Trophoblast cell (in vitro differentiated cells and primary cell): ENCODE results near the gene PTCD3.

Experiments used
- DNase-seq, 2 donors: peaks; one replicate each; pipeline ENCODE4 v3.0.0-alpha.2; 2016
- H2AFZ ChIP-seq: 2 replicates; pipeline ENCODE4 v1.6.1; 2013; ENCODE audit warnings: low read length, moderate library complexity, mild to moderate bottlenecking; ENCODE audit not compliant: insufficient read depth, poor library complexity
- H2AK5ac ChIP-seq: 2 replicates; pipeline ENCODE4 v1.6.1; 2013; ENCODE audit warnings: mild to moderate bottlenecking, low read length
- H2BK120ac ChIP-seq: 2 replicates; pipeline ENCODE4 v1.6.1; 2013; ENCODE audit warnings: low read length, mild to moderate bottlenecking, moderate library complexity; ENCODE audit not compliant: insufficient read depth, poor library complexity
- H2BK12ac ChIP-seq: 2 replicates; pipeline ENCODE4 v1.6.1; 2013; ENCODE audit warnings: mild to moderate bottlenecking, low read length, moderate library complexity
- H2BK5ac ChIP-seq: 2 replicates; pipeline ENCODE4 v1.6.1; 2013; ENCODE audit warnings: low read length, low read depth, moderate library complexity, mild to moderate bottlenecking; ENCODE audit not compliant: poor library complexity
- H3K14ac ChIP-seq: 2 replicates; pipeline ENCODE4 v1.6.1; 2013; ENCODE audit warnings: mild to moderate bottlenecking, low read length
- H3K18ac ChIP-seq: 2 replicates; pipeline ENCODE4 v1.6.1; 2013; ENCODE audit warnings: mild to moderate bottlenecking, low read length
- H3K23ac ChIP-seq: 2 replicates; pipeline ENCODE4 v1.6.1; 2013; ENCODE audit warnings: low read length
- H3K27ac ChIP-seq: 2 replicates; pipeline ENCODE4 v1.5.1; 2013; ENCODE audit warnings: low read depth, mild to moderate bottlenecking, inconsistent platforms, low read length, moderate library complexity
- H3K27me3 ChIP-seq: 2 replicates; pipeline ENCODE4 v1.6.1; 2013; ENCODE audit warnings: inconsistent platforms, mild to moderate bottlenecking, low read length, moderate library complexity; ENCODE audit not compliant: insufficient read depth
- H3K36me3 ChIP-seq, 2 experiments: 1 replicate in 1 of 2; 2 replicates in 1 of 2; pipeline ENCODE4 v1.6.1; 2013; ENCODE audit warnings: low read length in 2 of 2, mild to moderate bottlenecking in 2 of 2, moderate library complexity in 1 of 2; ENCODE audit not compliant: insufficient read depth in 2 of 2, control insufficient read depth in 1 of 2
- H3K4ac ChIP-seq: 2 replicates; pipeline ENCODE4 v1.6.1; 2013; ENCODE audit warnings: low read depth, mild to moderate bottlenecking, low read length, moderate library complexity
- H3K4me1 ChIP-seq, 2 experiments: 1 replicate in 1 of 2; 2 replicates in 1 of 2; pipeline ENCODE4 v1.6.1; 2013; ENCODE audit warnings: low read length in 2 of 2, mild to moderate bottlenecking in 2 of 2, moderate library complexity in 1 of 2; ENCODE audit not compliant: insufficient read depth in 2 of 2, control insufficient read depth in 1 of 2
- H3K4me2 ChIP-seq: 2 replicates; pipeline ENCODE4 v1.6.1; 2013; ENCODE audit warnings: inconsistent platforms, mild to moderate bottlenecking, low read length, moderate library complexity
- H3K4me3 ChIP-seq: 2 replicates; pipeline ENCODE4 v1.5.1; 2013; ENCODE audit warnings: mild to moderate bottlenecking, low read depth, low read length, inconsistent platforms
- H3K79me1 ChIP-seq: one replicate; pipeline ENCODE4 v1.6.1; 2013; ENCODE audit warnings: low read length
- H3K79me2 ChIP-seq: 2 replicates; pipeline ENCODE4 v1.6.1; 2013; ENCODE audit warnings: low read length, mild to moderate bottlenecking; ENCODE audit not compliant: control insufficient read depth, insufficient read depth, poor library complexity
- H3K9ac ChIP-seq: 2 replicates; pipeline ENCODE4 v1.6.1; 2013; ENCODE audit warnings: mild to moderate bottlenecking, low read length
- H3K9me3 ChIP-seq: 2 replicates; pipeline ENCODE4 v1.6.1; 2013; ENCODE audit warnings: low read depth, mild to moderate bottlenecking, control low read depth, inconsistent platforms, low read length; ENCODE audit not compliant: insufficient read depth
- H4K12ac ChIP-seq: 2 replicates; pipeline ENCODE4 v1.6.1; 2013; ENCODE audit warnings: low read depth, mild to moderate bottlenecking, low read length, moderate library complexity
- H4K8ac ChIP-seq: 2 replicates; pipeline ENCODE4 v1.6.1; 2013; ENCODE audit warnings: low read depth, mild to moderate bottlenecking, low read length, moderate library complexity
- H4K91ac ChIP-seq: one replicate; pipeline ENCODE4 v1.6.1; 2013; ENCODE audit warnings: low read depth, mild to moderate bottlenecking, low read length, moderate library complexity
- WGBS: extraction: QIAGEN DNeasy Blood & Tissue Kit; methylation state at CpG from one replicate; pipeline ENCODE4 v1.1.7; 2013; ENCODE audit warnings: missing lambda C conversion rate; ENCODE audit not compliant: insufficient read length, insufficient coverage; ENCODE audit errors: extremely low coverage; 5-methylcytosine and 5-hydroxymethylcytosine counted together

PTCD3 gene

DNA sequence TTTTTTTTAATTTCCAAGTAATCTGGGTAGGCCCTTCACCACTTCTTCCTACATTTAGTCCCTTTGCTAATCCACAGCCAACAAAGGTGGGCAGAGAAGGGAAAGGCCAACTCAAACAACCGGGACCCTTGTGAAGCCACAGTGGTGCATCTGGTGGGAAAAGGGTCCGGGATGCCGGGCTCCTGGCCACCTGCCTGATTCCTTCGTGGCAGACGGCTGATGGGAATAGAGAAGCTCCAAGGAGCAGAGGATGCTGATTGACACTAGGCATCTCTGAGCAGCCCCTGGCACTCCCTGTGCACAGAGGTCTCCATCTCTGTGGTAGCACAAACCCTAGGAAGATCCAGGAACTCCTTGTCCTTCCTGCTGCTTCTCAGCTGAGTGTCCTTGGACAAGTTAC, 37.4 kb upstream of the PTCD3 start:
- Histone ChIP-seq H3K27me3 (no peaks in the 10 kb centered on the region), H3K4me3 (no peak overlapping the region), H3K4ac (no peak overlapping the region), H3K79me1 (peaks cover 11% of the 10 kb centered on the region), H2AK5ac (no peak overlapping the region), H3K23ac (no peak overlapping the region), H2BK120ac (no peak overlapping the region), H3K4me1 (peaks cover 3 to 15% of the 10 kb centered on the region in 2 experiments), H4K91ac (no peak overlapping the region), H2AFZ (no peak overlapping the region), H2BK5ac (no peak overlapping the region), H3K9me3 (no peaks in the 10 kb centered on the region), H3K27ac (no peak overlapping the region), H2BK12ac (peak overlapping the region; percentile 33), H3K4me2 (no peak overlapping the region), H3K18ac (no peak overlapping the region), H4K12ac (no peak overlapping the region), H4K8ac (no peak overlapping the region), H3K14ac (no peak overlapping the region), H3K79me2 (no peaks in the 10 kb centered on the region), H3K9ac (no peak overlapping the region), H3K36me3 (peaks cover 28 to 46% of the 10 kb centered on the region in 2 experiments)
- DNase-seq: no peak
- no CpG with 5 or more reads among the region's 5 CpGs for WGBS

DNA sequence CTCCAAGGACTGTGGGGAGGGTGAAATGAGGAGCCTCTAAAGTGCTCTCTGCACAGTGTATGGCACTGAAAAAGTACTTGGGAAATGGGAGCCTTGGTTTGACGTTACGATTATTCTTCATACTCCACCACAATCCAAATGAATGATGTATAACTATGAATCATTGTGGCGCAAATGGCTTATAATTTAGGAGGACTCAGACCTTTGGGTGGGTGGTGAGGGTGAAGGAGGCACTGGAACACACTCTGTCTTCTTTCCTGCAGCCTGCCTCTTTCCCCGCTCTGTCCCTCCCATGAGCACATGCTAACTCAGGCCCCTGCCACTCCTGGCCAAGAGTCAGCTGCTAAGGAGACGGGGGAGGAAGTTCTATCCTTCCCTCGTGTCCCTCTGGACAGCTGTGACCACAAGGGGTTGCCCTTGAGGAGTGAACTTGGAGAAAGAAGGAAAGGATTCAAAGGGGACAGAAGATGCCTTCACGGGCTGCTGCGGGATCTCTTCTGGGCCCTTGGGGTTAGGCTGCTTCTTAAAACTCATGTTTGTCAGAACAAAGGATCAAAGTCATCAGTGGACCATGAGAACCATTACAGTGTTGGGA, 36.8 kb upstream of the PTCD3 start:
- no CpG with 5 or more reads among the region's 8 CpGs for WGBS
- no peak overlapping the region for H3K23ac ChIP-seq
- H2BK5ac ChIP-seq: no peak overlapping the region
- H3K79me1 ChIP-seq: peaks cover 11% of the 10 kb centered on the region
- no peaks in the 10 kb centered on the region for H3K79me2 ChIP-seq
- no peak overlapping the region for H3K27ac ChIP-seq
- H3K9me3 ChIP-seq: no peaks in the 10 kb centered on the region
- H4K8ac ChIP-seq: no peak overlapping the region
- no peak overlapping the region for H3K4me3 ChIP-seq
- H4K12ac ChIP-seq: no peak overlapping the region
- H3K9ac ChIP-seq: no peak overlapping the region
- peaks cover 3 to 15% of the 10 kb centered on the region in 2 experiments for H3K4me1 ChIP-seq
- H3K4me2 ChIP-seq: no peak overlapping the region
- no peaks in the 10 kb centered on the region for H3K27me3 ChIP-seq
- no peak overlapping the region for H3K18ac ChIP-seq
- H2AK5ac ChIP-seq: no peak overlapping the region
- H2BK120ac ChIP-seq: peak overlapping the region; percentile 40
- H3K36me3 ChIP-seq: peaks cover 31 to 52% of the 10 kb centered on the region in 2 experiments
- no peak overlapping the region for H4K91ac ChIP-seq
- no peak for DNase-seq
- H3K14ac ChIP-seq: no peak overlapping the region
- H2AFZ ChIP-seq: no peak overlapping the region
- H2BK12ac ChIP-seq: no peak overlapping the region
- no peak overlapping the region for H3K4ac ChIP-seq

DNA sequence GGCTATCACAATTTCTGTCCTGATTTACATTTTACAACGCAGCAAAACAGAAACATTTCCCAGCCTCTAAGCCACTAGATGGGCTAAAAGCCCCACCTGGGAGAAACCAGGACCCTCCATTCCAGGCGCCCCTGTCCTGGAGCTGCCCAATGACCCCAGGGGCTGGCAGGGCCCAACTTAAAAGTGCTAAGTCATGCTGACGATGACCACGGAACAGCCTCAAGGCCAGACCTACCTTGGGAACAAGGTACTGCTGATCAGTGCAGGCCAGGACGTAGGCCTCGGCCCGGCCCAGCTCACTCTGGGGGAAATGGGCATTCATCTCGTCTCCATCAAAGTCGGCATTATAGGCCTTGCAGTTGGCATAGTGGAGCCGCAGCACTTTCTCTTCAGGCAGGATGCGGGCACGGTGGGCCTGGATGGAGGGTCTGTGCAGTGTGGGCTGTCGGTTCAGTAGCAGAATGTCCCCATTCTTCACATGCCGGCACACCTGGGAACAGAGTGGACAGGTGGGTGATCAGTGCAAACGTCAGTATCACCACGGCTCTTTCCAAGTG, 36.2 kb upstream of the PTCD3 start:
- peaks cover 36 to 57% of the 10 kb centered on the region in 2 experiments for H3K36me3 ChIP-seq
- no peak overlapping the region for H2AFZ ChIP-seq
- no peak overlapping the region for H2AK5ac ChIP-seq
- no peaks in the 10 kb centered on the region for H3K79me2 ChIP-seq
- H4K8ac ChIP-seq: peak overlapping the region; percentile 20
- no peak overlapping the region for H2BK12ac ChIP-seq
- peaks cover 8% of the 10 kb centered on the region for H3K79me1 ChIP-seq
- H3K9ac ChIP-seq: no peak overlapping the region
- no peak for DNase-seq
- H4K91ac ChIP-seq: no peak overlapping the region
- no peaks in the 10 kb centered on the region for H3K27me3 ChIP-seq
- H3K4me3 ChIP-seq: no peak overlapping the region
- H4K12ac ChIP-seq: no peak overlapping the region
- H2BK120ac ChIP-seq: no peak overlapping the region
- peaks cover 3 to 11% of the 10 kb centered on the region in 2 experiments for H3K4me1 ChIP-seq
- H3K4me2 ChIP-seq: no peak overlapping the region
- no peaks in the 10 kb centered on the region for H3K9me3 ChIP-seq
- no peak overlapping the region for H2BK5ac ChIP-seq
- H3K14ac ChIP-seq: no peak overlapping the region
- H3K18ac ChIP-seq: no peak overlapping the region
- H3K4ac ChIP-seq: no peak overlapping the region
- no CpG with 5 or more reads among the region's 16 CpGs for WGBS
- H3K23ac ChIP-seq: no peak overlapping the region
- H3K27ac ChIP-seq: no peak overlapping the region

DNA sequence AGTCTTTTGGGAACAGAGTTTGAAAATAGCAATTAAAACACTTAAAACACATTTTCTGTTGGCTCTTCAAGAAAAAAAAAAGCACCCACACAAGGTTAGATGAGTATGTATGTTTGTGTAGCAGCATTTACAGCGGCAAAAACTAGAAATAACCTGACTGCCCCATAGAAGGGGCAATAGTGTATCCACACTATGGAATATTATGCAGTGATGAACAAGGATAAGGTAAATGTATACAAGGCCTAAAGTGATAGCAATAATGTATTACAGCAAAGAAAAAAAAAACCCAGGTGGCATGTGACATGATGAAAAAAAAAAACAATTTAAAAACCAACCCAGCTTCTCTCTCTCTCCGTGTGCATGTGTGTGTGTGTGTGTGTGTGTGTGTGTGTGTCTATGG, 35.2 kb upstream of the PTCD3 start:
- Histone ChIP-seq H2AFZ (no peak overlapping the region), H2AK5ac (no peak overlapping the region), H3K4me3 (no peak overlapping the region), H3K14ac (no peak overlapping the region), H2BK12ac (no peak overlapping the region), H3K4ac (no peak overlapping the region), H3K4me1 (peaks cover 3 to 10% of the 10 kb centered on the region in 2 experiments), H3K79me1 (peaks cover 7% of the 10 kb centered on the region), H3K9ac (no peak overlapping the region), H4K91ac (no peak overlapping the region), H4K12ac (no peak overlapping the region), H3K23ac (no peak overlapping the region), H3K27ac (no peak overlapping the region), H2BK5ac (no peak overlapping the region), H3K18ac (no peak overlapping the region), H3K4me2 (no peak overlapping the region), H3K9me3 (no peaks in the 10 kb centered on the region), H4K8ac (no peak overlapping the region), H3K36me3 (peaks cover 35 to 56% of the 10 kb centered on the region in 2 experiments), H3K27me3 (no peaks in the 10 kb centered on the region), H3K79me2 (no peaks in the 10 kb centered on the region), H2BK120ac (no peak overlapping the region)
- DNase-seq: no peak
- WGBS: no CpG with 5 or more reads among the region's 2 CpGs
